GM13976 (cell line): ENCODE results near the gene SPSB3.

Experiments
- DNase-seq: peaks from one replicate; pipeline ENCODE4 v3.0.0; 2012; ENCODE audit warnings: low spot score
- in situ Hi-C: fragments of 300-500 bp; cut with MboI; formaldehyde crosslinking; loops from one replicate; pipeline ENCODE4 v1.12.0; 2022; ENCODE audit warnings: low sequenced_read_pairs, mixed read lengths, inconsistent platforms; ENCODE audit not compliant: unreplicated experiment
- TF ChIP-seq, protein P1 (sequence below): IDR thresholded peaks from 2 replicates; pipeline ENCODE4 v1.5.1; 2012; ENCODE audit warnings: borderline replicate concordance, mild to moderate bottlenecking; ENCODE audit not compliant: insufficient read depth; ENCODE audit errors: extremely low read depth, missing control alignments, control extremely low read depth

Gene SPSB3

DNA sequence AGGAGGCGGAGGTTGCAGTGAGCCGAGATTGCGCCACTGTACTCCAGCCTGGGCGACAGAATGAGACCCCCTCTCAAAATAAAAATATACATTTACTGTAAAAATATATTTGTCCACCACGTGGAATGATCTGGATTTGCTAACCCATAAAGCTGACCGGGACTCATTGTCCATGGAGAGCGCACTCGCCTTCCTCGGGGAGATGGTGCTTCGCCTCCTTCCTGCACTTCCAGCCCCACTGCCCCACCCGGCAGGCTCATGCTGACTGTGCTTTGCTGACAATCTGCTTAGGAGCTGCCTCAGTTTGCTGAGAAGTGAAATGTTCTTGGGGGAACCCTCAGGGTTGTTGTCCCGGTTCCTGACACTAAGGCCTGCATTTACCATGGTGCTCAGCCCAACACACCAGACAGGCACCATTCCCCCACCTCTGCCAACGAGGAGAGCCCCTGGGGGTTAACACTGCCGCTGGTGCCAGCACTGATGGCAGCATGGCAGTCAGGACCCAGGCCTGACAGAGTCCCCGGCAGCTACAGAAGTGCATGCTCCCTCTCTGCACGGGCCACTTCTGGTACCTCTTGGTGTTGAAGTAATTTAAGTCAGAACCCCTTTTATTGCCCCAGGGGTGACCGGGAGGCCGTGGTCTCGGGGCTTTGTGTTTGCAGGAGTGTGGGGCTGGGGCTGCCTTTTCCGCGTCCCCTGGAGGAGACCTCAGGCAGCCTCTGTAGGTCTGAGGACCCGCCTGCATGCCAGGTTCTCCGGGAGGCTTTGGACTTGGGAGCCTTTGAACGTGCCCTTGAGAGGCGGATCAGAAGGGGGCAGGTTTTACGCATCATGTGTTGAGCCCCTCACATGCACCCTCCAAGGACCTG lies 2.8 kb upstream of the SPSB3 start:
- in situ Hi-C loops, result no loop called here
- no peak for DNase-seq
- TF ChIP-seq, protein P1, sequence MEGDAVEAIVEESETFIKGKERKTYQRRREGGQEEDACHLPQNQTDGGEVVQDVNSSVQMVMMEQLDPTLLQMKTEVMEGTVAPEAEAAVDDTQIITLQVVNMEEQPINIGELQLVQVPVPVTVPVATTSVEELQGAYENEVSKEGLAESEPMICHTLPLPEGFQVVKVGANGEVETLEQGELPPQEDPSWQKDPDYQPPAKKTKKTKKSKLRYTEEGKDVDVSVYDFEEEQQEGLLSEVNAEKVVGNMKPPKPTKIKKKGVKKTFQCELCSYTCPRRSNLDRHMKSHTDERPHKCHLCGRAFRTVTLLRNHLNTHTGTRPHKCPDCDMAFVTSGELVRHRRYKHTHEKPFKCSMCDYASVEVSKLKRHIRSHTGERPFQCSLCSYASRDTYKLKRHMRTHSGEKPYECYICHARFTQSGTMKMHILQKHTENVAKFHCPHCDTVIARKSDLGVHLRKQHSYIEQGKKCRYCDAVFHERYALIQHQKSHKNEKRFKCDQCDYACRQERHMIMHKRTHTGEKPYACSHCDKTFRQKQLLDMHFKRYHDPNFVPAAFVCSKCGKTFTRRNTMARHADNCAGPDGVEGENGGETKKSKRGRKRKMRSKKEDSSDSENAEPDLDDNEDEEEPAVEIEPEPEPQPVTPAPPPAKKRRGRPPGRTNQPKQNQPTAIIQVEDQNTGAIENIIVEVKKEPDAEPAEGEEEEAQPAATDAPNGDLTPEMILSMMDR, result no peak

DNA sequence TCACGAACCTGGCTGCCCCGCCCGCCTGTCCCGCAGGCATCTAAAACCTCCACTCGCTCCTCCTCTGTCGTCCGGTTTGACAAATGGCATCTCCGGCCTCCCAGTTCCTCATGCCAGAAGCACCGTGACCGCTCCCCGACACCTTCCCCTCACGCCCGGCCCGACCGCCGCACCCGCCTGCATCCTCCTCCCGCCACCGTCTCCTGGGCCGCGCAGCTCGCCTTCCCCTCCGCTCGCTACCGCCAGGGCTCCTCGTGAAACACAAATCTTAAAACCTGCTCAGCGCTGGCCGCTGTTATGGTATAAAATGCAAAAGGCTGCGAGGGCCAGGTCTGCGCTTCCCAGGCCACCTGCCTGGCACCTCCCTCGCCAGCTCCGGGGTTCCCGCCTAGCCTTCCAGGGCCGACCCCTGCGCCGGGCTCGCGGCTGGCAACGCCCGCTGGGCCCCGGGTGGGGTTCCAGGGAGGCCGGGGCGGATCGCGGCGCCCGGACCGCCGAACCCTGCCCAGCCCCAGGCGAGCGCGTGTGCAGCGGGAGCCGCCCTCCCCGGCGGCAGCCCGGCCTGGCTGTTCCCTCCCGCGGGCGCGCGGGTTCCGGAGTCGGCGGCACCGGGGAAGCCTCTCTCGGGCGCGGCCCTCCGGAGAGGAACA lies 488 bp downstream of the SPSB3 start:
- TF ChIP-seq, protein P1, result no peak
- DNase-seq, result no peak
- in situ Hi-C loops, result no loop called here

DNA sequence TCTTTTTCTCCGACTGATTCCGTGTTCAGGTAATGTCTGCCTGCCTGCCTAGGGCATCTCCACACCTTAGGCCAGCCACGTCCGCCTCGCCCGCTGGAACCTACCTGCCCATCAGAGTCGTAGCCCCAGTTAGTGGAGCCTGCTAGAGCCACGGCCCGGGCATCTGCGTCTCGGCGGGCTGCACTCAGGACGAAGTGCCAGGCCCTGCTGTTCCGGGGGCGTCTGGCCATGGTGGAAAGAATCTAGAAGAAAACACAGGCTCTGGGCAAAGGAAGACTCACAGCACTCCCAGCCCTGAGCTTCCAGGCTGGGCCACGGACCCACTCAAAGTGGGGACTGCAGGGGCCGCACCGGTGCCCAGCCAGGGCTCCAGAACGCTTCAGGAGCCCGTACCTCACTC lies 1.1 kb downstream of the SPSB3 start:
- in situ Hi-C loops, result no loop called here
- no peak for DNase-seq
- TF ChIP-seq, protein P1, result no peak

DNA sequence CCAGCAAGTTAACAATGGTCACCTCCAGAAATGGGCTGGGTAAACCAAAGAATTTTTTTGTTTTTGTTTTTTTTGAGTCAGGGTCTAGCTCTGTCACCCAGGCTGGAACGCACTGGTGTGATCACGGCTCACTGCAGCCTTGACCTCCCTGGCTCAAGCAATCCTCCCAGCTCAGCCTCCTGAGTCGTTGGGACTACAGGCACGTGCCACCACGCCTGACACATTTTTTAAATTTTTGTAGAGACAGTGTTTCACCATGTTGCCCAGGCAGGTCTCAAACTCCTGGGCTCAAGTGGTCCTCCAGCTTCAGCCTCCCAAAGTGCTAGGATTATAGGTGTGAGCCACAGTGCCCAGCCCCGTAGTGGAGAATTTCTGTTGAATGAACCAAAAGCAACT lies 1.7 kb downstream of the SPSB3 start:
- TF ChIP-seq, protein P1, result no peak
- in situ Hi-C loops, result no loop called here
- DNase-seq, result no peak

DNA sequence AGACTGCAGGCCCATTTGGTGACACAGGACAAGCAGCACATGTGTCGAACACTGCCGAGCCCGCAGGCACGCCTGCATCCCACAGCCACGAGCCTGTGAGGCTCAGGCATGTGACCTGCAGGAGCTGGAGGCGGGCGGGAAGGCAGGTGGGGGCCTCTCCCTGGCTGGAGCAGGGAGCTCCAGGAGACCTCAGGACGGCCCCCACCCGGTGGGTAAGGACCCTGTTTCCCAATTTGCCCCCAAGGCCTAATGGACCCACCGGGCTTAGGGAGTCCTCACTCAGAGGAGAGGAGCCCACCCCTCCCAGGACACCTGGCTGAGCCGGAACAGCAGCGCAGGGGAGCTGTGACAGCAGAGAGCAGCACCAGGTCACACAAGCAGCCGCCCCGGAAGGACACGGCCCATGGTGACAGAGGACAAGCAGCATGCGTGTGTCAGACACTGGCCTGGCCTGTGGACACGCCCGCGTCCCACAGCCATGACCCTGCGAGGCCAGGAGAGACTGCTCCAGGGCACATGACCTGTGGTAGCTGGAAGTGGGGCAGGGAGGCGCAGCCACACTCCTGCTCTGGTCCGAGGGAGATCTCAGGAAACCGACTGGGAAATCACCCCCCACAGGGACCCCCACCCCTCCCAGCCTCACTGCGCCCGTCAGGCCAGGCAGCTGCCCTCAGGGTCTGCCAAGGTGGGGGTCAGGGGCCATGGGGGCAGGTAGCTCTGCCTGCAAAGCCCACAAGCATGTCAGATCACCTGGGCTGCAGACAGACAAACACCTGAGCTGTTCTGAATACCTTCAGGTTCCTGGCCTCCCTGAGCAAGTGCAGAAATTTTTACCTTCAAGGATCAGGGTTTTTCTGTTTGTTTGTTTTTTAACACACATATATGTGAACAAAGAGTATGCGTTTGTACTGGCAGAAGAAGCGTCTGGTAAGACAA lies 2.4 kb downstream of the SPSB3 start:
- in situ Hi-C loops, result no loop called here
- DNase-seq, result no peak
- TF ChIP-seq, protein P1, result no peak

DNA sequence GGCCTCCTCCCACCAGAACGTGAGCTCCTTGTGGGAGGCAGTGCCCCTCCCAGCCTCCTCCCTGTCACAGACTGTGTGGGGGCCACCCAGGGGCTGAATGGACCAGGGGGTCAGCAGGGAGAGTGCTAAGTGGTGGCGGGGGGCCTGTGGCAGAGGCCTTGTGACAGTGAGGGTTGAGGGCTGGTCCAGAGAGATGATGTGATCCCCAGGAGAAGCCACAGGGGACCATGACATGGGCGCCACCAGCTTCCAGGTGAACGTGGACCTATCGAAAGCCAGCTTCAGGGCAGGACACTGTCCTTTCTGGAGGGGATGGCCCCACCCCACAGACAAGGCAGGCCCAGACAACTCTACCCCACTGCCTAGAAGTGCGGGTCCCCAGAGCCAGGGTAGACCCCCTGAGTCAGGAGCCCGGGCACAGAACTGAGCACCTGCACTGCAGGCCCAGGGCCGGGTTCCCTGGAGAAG lies 3.1 kb downstream of the SPSB3 start:
- TF ChIP-seq, protein P1, result no peak
- in situ Hi-C loops, result no loop called here
- no peak for DNase-seq
